Mononuclear cell (primary cell): ENCODE results near the gene GREB1L. TPM values are rescaled to one million over a fixed set of nuclear protein-coding genes. Genes with fewer than 3 reads are reported as not detected.
"Not testable (repeated sequence)": the region's sequence is repeated elsewhere in the genome, so short reads cannot be mapped to it uniquely, and the experiment has no call there.

Experiments used
- H3K27me3 ChIP-seq: 2 replicates; pipeline ENCODE4 v1.6.0; 2011; ENCODE audit warnings: low read length, control low read depth; ENCODE audit not compliant: insufficient read depth
- H3K4me1 ChIP-seq: 2 replicates; pipeline ENCODE4 v1.5.1; 2011; ENCODE audit warnings: mild to moderate bottlenecking, low read length, control low read depth; ENCODE audit not compliant: insufficient read depth
- H3K4me3 ChIP-seq: 2 replicates; pipeline ENCODE4 v1.5.1; 2011; ENCODE audit warnings: mild to moderate bottlenecking, low read length, moderate library complexity
- H3K9me3 ChIP-seq: 2 replicates; pipeline ENCODE4 v1.5.1; 2011; ENCODE audit warnings: low read depth, mild to moderate bottlenecking, control low read depth, low read length
- total RNA-seq: library from RNA; depleted of rRNA; stranded (reverse); fragments of >200 nt; gene quantifications from one replicate; pipeline ENCODE4 v1.2.3, GENCODE V29; 2012

GREB1L gene
- total RNA-seq, 1 donor: under 0.01 TPM

- H3K27me3 ChIP-seq: no peaks in the 10 kb centered on the region
- no peak overlapping the region for H3K4me3 ChIP-seq
- H3K9me3 ChIP-seq: no peaks in the 10 kb centered on the region
- H3K4me1 ChIP-seq: no peaks in the 10 kb centered on the region
These were observed 65.5 kb downstream of the GREB1L start for GRCh38 chr18:21307578-21307977.

- H3K27me3 ChIP-seq: no peaks in the 10 kb centered on the region
- H3K9me3 ChIP-seq: no peaks in the 10 kb centered on the region
- H3K4me3 ChIP-seq: no peak overlapping the region
- no peaks in the 10 kb centered on the region for H3K4me1 ChIP-seq
These were observed 67.2 kb downstream of the GREB1L start for GRCh38 chr18:21309248-21309647.

- H3K4me3 ChIP-seq, H3K27me3 ChIP-seq, H3K4me1 ChIP-seq, H3K9me3 ChIP-seq: not testable (repeated sequence)
These were observed 69.9 kb downstream of the GREB1L start for GRCh38 chr18:21311980-21312379.

GRCh38 chr18:21313576-21313975 lies 71.5 kb downstream of the GREB1L start:
- Histone ChIP-seq H3K4me1 (no peaks in the 10 kb centered on the region), H3K4me3 (no peak overlapping the region), H3K27me3 (no peaks in the 10 kb centered on the region), H3K9me3 (no peaks in the 10 kb centered on the region)

- Histone ChIP-seq H3K9me3 (no peaks in the 10 kb centered on the region), H3K27me3 (no peaks in the 10 kb centered on the region), H3K4me3 (no peak overlapping the region), H3K4me1 (no peaks in the 10 kb centered on the region)
These were observed 72.7 kb downstream of the GREB1L start for GRCh38 chr18:21314724-21315123.

GRCh38 chr18:21315126-21315525 lies 73.1 kb downstream of the GREB1L start:
- H3K4me3 ChIP-seq, H3K9me3 ChIP-seq, H3K27me3 ChIP-seq, H3K4me1 ChIP-seq: not testable (repeated sequence)

GRCh38 chr18:21315741-21316197 lies 73.7 kb downstream of the GREB1L start:
- no peak overlapping the region for H3K4me3 ChIP-seq
- H3K27me3 ChIP-seq: no peaks in the 10 kb centered on the region
- no peaks in the 10 kb centered on the region for H3K9me3 ChIP-seq

GRCh38 chr18:21316296-21316695 lies 74.3 kb downstream of the GREB1L start:
- H3K27me3 ChIP-seq: no peaks in the 10 kb centered on the region
- H3K4me1 ChIP-seq: no peaks in the 10 kb centered on the region
- H3K9me3 ChIP-seq: no peaks in the 10 kb centered on the region
- no peak overlapping the region for H3K4me3 ChIP-seq

More at GRCh38 chr18:21315741-21316197, 73.7 kb downstream of the GREB1L start:
- H3K4me1 ChIP-seq: no peaks in the 10 kb centered on the region

- Histone ChIP-seq H3K4me3 (no peak overlapping the region), H3K4me1 (no peaks in the 10 kb centered on the region), H3K9me3 (no peaks in the 10 kb centered on the region), H3K27me3 (no peaks in the 10 kb centered on the region)
These were observed 79.7 kb downstream of the GREB1L start for GRCh38 chr18:21321711-21322110.

GRCh38 chr18:21327101-21327500 lies 85.1 kb downstream of the GREB1L start:
- Histone ChIP-seq H3K27me3 (no peaks in the 10 kb centered on the region), H3K4me1 (no peaks in the 10 kb centered on the region), H3K4me3 (no peak overlapping the region), H3K9me3 (no peaks in the 10 kb centered on the region)

- Histone ChIP-seq H3K27me3 (no peaks in the 10 kb centered on the region), H3K4me3 (no peak overlapping the region), H3K4me1 (no peaks in the 10 kb centered on the region), H3K9me3 (no peaks in the 10 kb centered on the region)
These were observed 88.2 kb downstream of the GREB1L start for GRCh38 chr18:21330122-21330701.

GRCh38 chr18:21331065-21331464 lies 89.0 kb downstream of the GREB1L start:
- Histone ChIP-seq H3K4me1 (no peaks in the 10 kb centered on the region), H3K9me3 (no peaks in the 10 kb centered on the region), H3K27me3 (no peaks in the 10 kb centered on the region), H3K4me3 (no peak overlapping the region)

GRCh38 chr18:21335927-21336488 lies 94.0 kb downstream of the GREB1L start:
- no peaks in the 10 kb centered on the region for H3K4me1 ChIP-seq
- H3K9me3 ChIP-seq: no peaks in the 10 kb centered on the region
- H3K4me3 ChIP-seq: no peak overlapping the region
- no peaks in the 10 kb centered on the region for H3K27me3 ChIP-seq

- Histone ChIP-seq H3K27me3 (no peaks in the 10 kb centered on the region), H3K4me3 (no peak overlapping the region), H3K4me1 (no peaks in the 10 kb centered on the region), H3K9me3 (no peaks in the 10 kb centered on the region)
These were observed 94.8 kb downstream of the GREB1L start for GRCh38 chr18:21336846-21337245.

- H3K9me3 ChIP-seq: no peaks in the 10 kb centered on the region
- no peaks in the 10 kb centered on the region for H3K4me1 ChIP-seq
- no peaks in the 10 kb centered on the region for H3K27me3 ChIP-seq
- no peak overlapping the region for H3K4me3 ChIP-seq
These were observed 99.1 kb downstream of the GREB1L start for GRCh38 chr18:21341141-21341540.

GRCh38 chr18:21342372-21342771 lies 100.3 kb downstream of the GREB1L start:
- Histone ChIP-seq H3K4me1 (no peaks in the 10 kb centered on the region), H3K9me3 (no peaks in the 10 kb centered on the region), H3K4me3 (no peak overlapping the region), H3K27me3 (no peaks in the 10 kb centered on the region)
